Stomach (tissue), 9 donors: ENCODE data around the gene A2M. TPM values are rescaled to one million over a fixed set of nuclear protein-coding genes. Genes with fewer than 3 reads are reported as not detected.

ENCODE experiments used
- DNase-seq, 2 donors: peaks; one replicate each; pipeline versions ENCODE4 v3.0.0 to v3.0.0-alpha.2; 2013 to 2019
- H3K27ac ChIP-seq, 5 donors: fragments of 200-600 bp in 4 of 5; sonication (generic) in 4 of 5; one replicate each; pipeline ENCODE4 v1.5.1; 2013 to 2019; ENCODE audit warnings: mild to moderate bottlenecking in 1 of 5, moderate library complexity in 1 of 5
- H3K27me3 ChIP-seq, 3 donors: fragments of 200-600 bp; sonication (generic); one replicate each; pipeline ENCODE4 v1.5.1; 2017 to 2019; ENCODE audit warnings: mixed run types in 1 of 3
- H3K36me3 ChIP-seq, 4 donors: fragments of 200-600 bp; sonication (generic); 1 replicate in 3 of 4; 2 replicates in 1 of 4; pipeline ENCODE4 v1.5.1; 2016 to 2019
- H3K4me1 ChIP-seq, 4 donors: fragments of 200-600 bp; sonication (generic); one replicate each; pipeline ENCODE4 v1.5.1; 2016 to 2019
- H3K4me3 ChIP-seq, 4 donors: fragments of 200-600 bp; sonication (generic) in 3 of 4; one replicate each; pipeline ENCODE4 v1.5.1; 2016 to 2019; ENCODE audit warnings: mild to moderate bottlenecking in 1 of 4
- H3K9me3 ChIP-seq, 4 donors: fragments of 200-600 bp; sonication (generic); one replicate each; pipeline ENCODE4 v1.5.1; 2016 to 2019
- EP300 ChIP-seq: sonication (generic); formaldehyde crosslinking; IDR thresholded peaks from one replicate; pipeline ENCODE4 v1.6.1; 2017; ENCODE audit warnings: antibody characterized with exemption
- POLR2A ChIP-seq, 4 donors: fragments of 450-650 bp; IDR thresholded peaks; one replicate each; pipeline ENCODE4 v1.6.1; 2016; ENCODE audit warnings: antibody characterized with exemption in 4 of 4, control low read depth in 2 of 4, mild to moderate bottlenecking in 1 of 4, moderate library complexity in 1 of 4
- POLR2AphosphoS5 ChIP-seq, 3 donors: sonication (generic); formaldehyde crosslinking; IDR thresholded peaks; one replicate each; pipeline ENCODE4 v1.6.1; 2016; ENCODE audit warnings: antibody characterized with exemption in 3 of 3
- WGBS, 5 donors: extraction: QIAGEN DNeasy Blood & Tissue Kit in 3 of 5; methylation state at CpG; one replicate each; pipeline versions ENCODE4 v1.1.5 to v1.1.7; 2013 to 2018; 5-methylcytosine and 5-hydroxymethylcytosine counted together
- intact Hi-C: fragments of 100-400 bp; cut with DNase I; formaldehyde crosslinking; loops from one replicate; pipeline ENCODE4 v1.15.1; 2023; ENCODE audit warnings: low total_unique reads
- polyA plus RNA-seq, 3 donors: library from polyadenylated mRNA; stranded (reverse); fragments of 200-250 nt; gene quantifications; one replicate each; pipeline ENCODE4 v1.2.3, GENCODE V29; 2013
- total RNA-seq, 5 donors: library from RNA; depleted of rRNA; stranded (reverse); fragments of >200 nt; gene quantifications; one replicate each; pipeline versions ENCODE4 v1.1.0 to v1.2.3, GENCODE V29; 2014 to 2016
- TF ChIP-seq, protein P1 (sequence below), 7 experiments: fragments of 450-650 bp in 4 of 7; fragments of 200-600 bp in 3 of 7; sonication (generic) in 3 of 7; IDR thresholded peaks; one replicate each; pipeline ENCODE4 v1.5.1; 2016 to 2019; ENCODE audit warnings: antibody characterized with exemption in 7 of 7, control low read depth in 2 of 7, mild to moderate bottlenecking in 1 of 7
- donor health status: healthy with polysubstance abuse.
- donor health status: Bipolar disorder and iron deficiency.
- donor health status: healthy.

The A2M gene
- total and polyA plus RNA-seq, 8 donors, result 47.4 to 445 (median 133) TPM

DNA sequence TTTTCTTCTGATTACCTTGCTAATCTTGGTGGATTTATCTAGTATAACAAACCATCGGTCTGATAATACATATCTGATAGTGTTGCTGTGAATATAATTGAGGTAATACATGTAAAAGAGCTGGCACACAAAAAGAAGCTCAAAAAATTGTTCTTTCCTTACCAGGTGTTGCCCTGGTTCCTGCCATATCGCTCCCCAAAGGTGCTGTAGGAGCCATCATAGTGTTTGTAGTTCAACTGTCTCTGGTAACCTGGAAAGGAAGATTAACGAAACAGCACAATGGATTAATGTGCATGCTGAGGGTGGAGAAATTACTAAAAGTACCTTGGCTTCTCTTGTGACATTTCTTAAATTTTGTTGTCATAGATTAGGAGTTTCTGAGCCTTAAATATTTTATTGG, 36.6 kb downstream of the A2M start:
- H3K4me1 ChIP-seq, result peaks cover 0 to 7% (median 0%) of the 10 kb centered on the region in 4 donors
- WGBS, 5 donors, result 26 to 66% (median 50%) methylated on average over 3 of the region's 3 CpGs
- TF ChIP-seq POLR2A (IDR thresholded peaks at IDR 0.05), result no peak
- TF ChIP-seq EP300, result no peak
- TF ChIP-seq POLR2AphosphoS5 (IDR thresholded peaks at IDR 0.05), result no peak
- TF ChIP-seq, protein P1, sequence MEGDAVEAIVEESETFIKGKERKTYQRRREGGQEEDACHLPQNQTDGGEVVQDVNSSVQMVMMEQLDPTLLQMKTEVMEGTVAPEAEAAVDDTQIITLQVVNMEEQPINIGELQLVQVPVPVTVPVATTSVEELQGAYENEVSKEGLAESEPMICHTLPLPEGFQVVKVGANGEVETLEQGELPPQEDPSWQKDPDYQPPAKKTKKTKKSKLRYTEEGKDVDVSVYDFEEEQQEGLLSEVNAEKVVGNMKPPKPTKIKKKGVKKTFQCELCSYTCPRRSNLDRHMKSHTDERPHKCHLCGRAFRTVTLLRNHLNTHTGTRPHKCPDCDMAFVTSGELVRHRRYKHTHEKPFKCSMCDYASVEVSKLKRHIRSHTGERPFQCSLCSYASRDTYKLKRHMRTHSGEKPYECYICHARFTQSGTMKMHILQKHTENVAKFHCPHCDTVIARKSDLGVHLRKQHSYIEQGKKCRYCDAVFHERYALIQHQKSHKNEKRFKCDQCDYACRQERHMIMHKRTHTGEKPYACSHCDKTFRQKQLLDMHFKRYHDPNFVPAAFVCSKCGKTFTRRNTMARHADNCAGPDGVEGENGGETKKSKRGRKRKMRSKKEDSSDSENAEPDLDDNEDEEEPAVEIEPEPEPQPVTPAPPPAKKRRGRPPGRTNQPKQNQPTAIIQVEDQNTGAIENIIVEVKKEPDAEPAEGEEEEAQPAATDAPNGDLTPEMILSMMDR (IDR thresholded peaks at IDR 0.05), result no peak
- H3K27ac ChIP-seq, result no peak overlapping the region
- DNase-seq, result no peak
- peaks cover 4 to 12% (median 8%) of the 10 kb centered on the region in 4 donors for H3K9me3 ChIP-seq
- intact Hi-C loops, result no loop called here
- H3K36me3 ChIP-seq, result peaks cover 11 to 93% (median 84%) of the 10 kb centered on the region in 4 donors
- H3K4me3 ChIP-seq, result no peak overlapping the region
- H3K27me3 ChIP-seq, result no peaks in the 10 kb centered on the region

DNA sequence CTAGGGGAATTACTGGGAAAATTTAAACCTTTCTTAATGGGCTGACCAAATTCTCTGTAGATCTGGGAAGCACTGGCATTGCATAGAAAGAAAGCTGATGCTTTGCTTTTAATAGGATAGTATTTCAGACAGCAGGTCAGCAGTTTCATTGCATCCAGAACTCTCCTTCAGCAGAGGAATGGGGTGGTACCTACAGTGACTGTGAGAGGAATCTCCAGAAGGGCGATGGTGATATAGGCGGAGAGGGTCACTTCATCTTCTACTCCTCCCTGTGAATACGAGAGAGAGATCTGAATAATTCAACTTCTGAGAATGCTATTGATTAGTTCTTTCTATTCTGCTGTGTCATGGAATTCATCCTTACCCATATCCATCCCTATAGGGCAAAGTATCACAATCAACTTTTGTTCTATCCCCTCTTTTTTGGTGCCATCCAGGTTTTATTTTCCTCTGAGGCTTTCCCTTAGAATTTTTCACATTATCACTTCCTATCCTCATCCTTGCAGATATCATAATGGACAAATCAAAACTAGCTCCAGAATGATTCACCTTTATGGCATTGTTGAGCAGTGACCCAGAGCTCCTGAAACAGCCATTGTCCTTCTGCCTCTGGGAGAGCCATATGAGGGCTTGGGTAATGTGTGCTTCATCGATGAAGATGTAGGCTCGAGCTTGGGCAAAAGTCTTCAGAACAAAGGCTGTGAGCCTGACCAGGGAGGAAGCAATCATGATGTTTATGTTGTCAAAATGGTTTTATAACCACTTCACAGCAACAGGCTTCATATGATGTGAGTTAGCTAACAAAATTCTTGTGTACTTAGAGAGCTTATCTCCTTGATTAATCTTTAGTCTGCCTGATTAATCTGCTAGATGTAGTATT, 38.3 kb downstream of the A2M start:
- intact Hi-C loops, result no loop called here
- H3K27ac ChIP-seq, result no peak overlapping the region
- no peak overlapping the region for H3K4me3 ChIP-seq
- H3K4me1 ChIP-seq, result peaks cover 0 to 7% (median 0%) of the 10 kb centered on the region in 4 donors
- H3K9me3 ChIP-seq, result no peaks in the 10 kb centered on the region
- TF ChIP-seq POLR2A (IDR thresholded peaks at IDR 0.05) (no peak), EP300 (no peak), POLR2AphosphoS5 (IDR thresholded peaks at IDR 0.05) (no peak)
- TF ChIP-seq, protein P1 (IDR thresholded peaks at IDR 0.05), result no peak
- no peaks in the 10 kb centered on the region for H3K27me3 ChIP-seq
- 75 to 96% (median 88%) methylated on average over 5 of the region's 5 CpGs for WGBS, 5 donors
- H3K36me3 ChIP-seq, result peaks cover 11 to 93% (median 89%) of the 10 kb centered on the region in 4 donors
- no peak for DNase-seq

DNA sequence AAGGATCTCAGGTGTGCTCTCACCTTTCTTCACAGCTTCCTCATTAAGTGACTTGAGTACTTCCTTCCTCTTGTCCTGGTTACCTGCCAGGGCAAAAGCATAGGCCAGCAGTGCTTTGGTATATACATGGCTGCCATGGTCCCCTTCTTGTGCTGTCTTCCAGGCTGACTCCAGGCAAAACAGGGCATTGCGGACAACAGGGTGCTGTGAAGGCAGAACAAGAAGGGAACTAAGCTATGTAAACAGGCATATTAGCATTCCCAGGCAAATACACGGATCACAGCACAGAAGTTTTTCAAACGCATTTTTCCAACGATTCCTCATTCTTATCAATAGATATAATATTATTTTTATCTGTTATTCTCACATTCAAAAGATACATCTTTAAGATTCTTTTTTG, 39.0 kb downstream of the A2M start:
- H3K9me3 ChIP-seq, result no peaks in the 10 kb centered on the region
- peaks cover 11 to 93% (median 88%) of the 10 kb centered on the region in 4 donors for H3K36me3 ChIP-seq
- TF ChIP-seq, protein P1 (IDR thresholded peaks at IDR 0.05), result no peak
- no peak for TF ChIP-seq EP300
- no peak for TF ChIP-seq POLR2AphosphoS5 (IDR thresholded peaks at IDR 0.05)
- TF ChIP-seq POLR2A (IDR thresholded peaks at IDR 0.05), result no peak
- no peaks in the 10 kb centered on the region for H3K27me3 ChIP-seq
- intact Hi-C loops, result no loop called here
- WGBS, 5 donors, result 66 to 84% (median 75%) methylated on average over 4 of the region's 4 CpGs
- no peak for DNase-seq
- no peak overlapping the region for H3K27ac ChIP-seq
- no peak overlapping the region for H3K4me3 ChIP-seq
- H3K4me1 ChIP-seq, result peaks cover 0 to 7% (median 0%) of the 10 kb centered on the region in 4 donors

DNA sequence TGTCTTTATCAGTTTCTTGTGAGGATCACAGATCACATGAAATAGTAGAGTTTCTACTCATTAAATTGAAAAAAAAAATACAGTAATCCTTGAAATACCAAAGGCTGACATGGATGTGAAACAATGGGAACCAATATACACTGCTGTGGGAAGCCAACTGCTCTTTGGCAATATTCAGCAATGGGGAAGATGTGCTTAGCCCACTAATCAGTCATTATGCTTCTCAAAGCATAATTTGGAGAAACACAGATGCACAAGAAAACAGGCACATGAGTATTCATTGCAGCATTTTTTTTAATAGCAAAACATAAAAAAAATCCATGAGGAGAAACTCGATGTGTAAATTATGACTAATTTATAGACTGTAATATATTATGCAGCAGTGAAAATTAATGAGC, 40.6 kb downstream of the A2M start:
- peaks cover 11 to 99% (median 97%) of the 10 kb centered on the region in 4 donors for H3K36me3 ChIP-seq

More for the DNA sequence above, 40.6 kb downstream of the A2M start:
- Histone ChIP-seq H3K9me3 (no peaks in the 10 kb centered on the region), H3K4me1 (peaks cover 0 to 7% (median 0%) of the 10 kb centered on the region in 4 donors), H3K4me3 (no peak overlapping the region), H3K27ac (no peak overlapping the region), H3K27me3 (no peaks in the 10 kb centered on the region)
- intact Hi-C loops, result no loop called here
- 86 to 92% (median 88%) methylated on average over 1 of the region's 1 CpG for WGBS, 5 donors
- TF ChIP-seq POLR2A (IDR thresholded peaks at IDR 0.05) (no peak), POLR2AphosphoS5 (IDR thresholded peaks at IDR 0.05) (no peak), EP300 (no peak)
- TF ChIP-seq, protein P1 (IDR thresholded peaks at IDR 0.05), result no peak
- DNase-seq, result no peak
